ELR (cell line): ENCODE measurements around the gene FGF12.

Source experiments
- DNase-seq: peaks from one replicate; pipeline ENCODE4 v3.0.0-alpha.2; 2015; ENCODE audit warnings: low read depth

The FGF12 gene

GRCh38 chr3:192684151-192684550 lies 43.2 kb downstream of the FGF12 start:
- no peak for DNase-seq

GRCh38 chr3:192675958-192676649 lies 51.2 kb downstream of the FGF12 start:
- no peak for DNase-seq

- DNase-seq: no peak
Observed at GRCh38 chr3:192655628-192656027, 71.7 kb downstream of the FGF12 start.

- DNase-seq: no peak
Observed at GRCh38 chr3:192655040-192655439, 72.3 kb downstream of the FGF12 start.

GRCh38 chr3:192653862-192654261 lies 73.5 kb downstream of the FGF12 start:
- DNase-seq: no peak

- peak; percentile 2 for DNase-seq
Observed at GRCh38 chr3:192652727-192653126, 74.6 kb downstream of the FGF12 start.

- no peak for DNase-seq
Observed at GRCh38 chr3:192651836-192652512, 75.4 kb downstream of the FGF12 start.

- no peak for DNase-seq
Observed at GRCh38 chr3:192645437-192645836, 81.9 kb downstream of the FGF12 start.

GRCh38 chr3:192642651-192643050 lies 84.7 kb downstream of the FGF12 start:
- DNase-seq: no peak

GRCh38 chr3:192641919-192642318 lies 85.4 kb downstream of the FGF12 start:
- DNase-seq: no peak

- no peak for DNase-seq
Observed at GRCh38 chr3:192639987-192640386, 87.4 kb downstream of the FGF12 start.

- DNase-seq: no peak
Observed at GRCh38 chr3:192637803-192638202, 89.5 kb downstream of the FGF12 start.

GRCh38 chr3:192636517-192637444 lies 90.6 kb downstream of the FGF12 start:
- no peak for DNase-seq

- no peak for DNase-seq
Observed at GRCh38 chr3:192629429-192629828, 97.9 kb downstream of the FGF12 start.

- DNase-seq: no peak
Observed at GRCh38 chr3:192621909-192622308, 105.4 kb downstream of the FGF12 start.

GRCh38 chr3:192620275-192620674 lies 107.1 kb downstream of the FGF12 start:
- DNase-seq: no peak

- DNase-seq: no peak
Observed at GRCh38 chr3:192611411-192611810, 115.9 kb downstream of the FGF12 start.

GRCh38 chr3:192608726-192609600 lies 118.4 kb downstream of the FGF12 start:
- no peak for DNase-seq

GRCh38 chr3:192607798-192608197 lies 119.5 kb downstream of the FGF12 start:
- DNase-seq: no peak

- no peak for DNase-seq
Observed at GRCh38 chr3:192597913-192598312, 129.4 kb downstream of the FGF12 start.

GRCh38 chr3:192597506-192597905 lies 129.8 kb downstream of the FGF12 start:
- no peak for DNase-seq

GRCh38 chr3:192578729-192579128 lies 148.6 kb downstream of the FGF12 start:
- DNase-seq: no peak
